Gastroesophageal sphincter (tissue), 3 donors: ENCODE measurements around the gene PAX5.

Source experiments
- EP300 ChIP-seq: sonication (generic); formaldehyde crosslinking; IDR thresholded peaks from one replicate; pipeline ENCODE4 v1.6.1; 2017; ENCODE audit warnings: antibody characterized with exemption, mild to moderate bottlenecking
- TF ChIP-seq, protein P1 (sequence below), 4 experiments: fragments of 200-600 bp in 2 of 4; fragments of 450-650 bp in 2 of 4; sonication (generic) in 1 of 4; IDR thresholded peaks; one replicate each; pipeline ENCODE4 v1.5.1; 2017 to 2019; ENCODE audit warnings: antibody characterized with exemption in 4 of 4, mild to moderate bottlenecking in 2 of 4, moderate library complexity in 2 of 4

GRCh38 chr9:36823934-36824333, 210.1 kb downstream of the PAX5 start:
- TF ChIP-seq, protein P1, sequence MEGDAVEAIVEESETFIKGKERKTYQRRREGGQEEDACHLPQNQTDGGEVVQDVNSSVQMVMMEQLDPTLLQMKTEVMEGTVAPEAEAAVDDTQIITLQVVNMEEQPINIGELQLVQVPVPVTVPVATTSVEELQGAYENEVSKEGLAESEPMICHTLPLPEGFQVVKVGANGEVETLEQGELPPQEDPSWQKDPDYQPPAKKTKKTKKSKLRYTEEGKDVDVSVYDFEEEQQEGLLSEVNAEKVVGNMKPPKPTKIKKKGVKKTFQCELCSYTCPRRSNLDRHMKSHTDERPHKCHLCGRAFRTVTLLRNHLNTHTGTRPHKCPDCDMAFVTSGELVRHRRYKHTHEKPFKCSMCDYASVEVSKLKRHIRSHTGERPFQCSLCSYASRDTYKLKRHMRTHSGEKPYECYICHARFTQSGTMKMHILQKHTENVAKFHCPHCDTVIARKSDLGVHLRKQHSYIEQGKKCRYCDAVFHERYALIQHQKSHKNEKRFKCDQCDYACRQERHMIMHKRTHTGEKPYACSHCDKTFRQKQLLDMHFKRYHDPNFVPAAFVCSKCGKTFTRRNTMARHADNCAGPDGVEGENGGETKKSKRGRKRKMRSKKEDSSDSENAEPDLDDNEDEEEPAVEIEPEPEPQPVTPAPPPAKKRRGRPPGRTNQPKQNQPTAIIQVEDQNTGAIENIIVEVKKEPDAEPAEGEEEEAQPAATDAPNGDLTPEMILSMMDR (IDR thresholded peaks at IDR 0.05), result no peak
- no peak for TF ChIP-seq EP300
